ENCODE measurements around the gene IFI27.
"Not testable (repeated sequence)": the region's sequence is repeated elsewhere in the genome, so short reads cannot be mapped to it uniquely, and the experiment has no call there.

Gene IFI27

GRCh38 chr14:94110552-94111181 is at the start of gene IFI27:
Gene IFI27 (plus strand): TSS chr14:94110736.
- FAIRE-seq, result no peak

GRCh38 chr14:94062344-94062940 is 48.1 kb upstream of the IFI27 start:
- no peak for FAIRE-seq

DNA sequence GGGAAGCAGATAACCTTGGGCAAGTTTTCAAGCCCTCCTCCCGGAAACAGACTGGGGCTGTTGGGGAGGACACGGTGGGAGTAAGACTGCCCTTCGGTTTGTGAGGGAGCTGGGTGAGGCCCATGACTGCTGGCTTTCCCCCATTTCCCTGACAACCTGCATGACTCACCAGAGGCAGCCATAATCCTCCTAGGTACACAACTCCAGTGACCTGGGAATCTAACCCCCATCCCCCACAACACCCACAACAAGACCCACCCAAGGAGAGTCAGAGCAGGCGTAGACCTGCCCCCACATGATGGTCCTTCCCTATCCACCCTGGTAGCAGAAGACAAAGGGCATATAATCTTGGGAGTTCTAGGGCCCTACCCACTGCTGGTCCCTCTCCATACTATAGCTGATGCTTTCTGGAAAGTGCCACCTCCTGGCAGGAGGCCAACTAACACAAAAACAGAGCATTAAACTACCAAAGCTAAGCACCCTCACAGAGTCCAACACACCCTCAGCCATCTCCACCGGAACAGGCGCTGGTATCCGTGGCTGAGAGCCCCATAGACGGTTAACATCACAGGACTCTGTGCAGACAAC is 44.4 kb upstream of the IFI27 start:
- no peak for FAIRE-seq

DNA sequence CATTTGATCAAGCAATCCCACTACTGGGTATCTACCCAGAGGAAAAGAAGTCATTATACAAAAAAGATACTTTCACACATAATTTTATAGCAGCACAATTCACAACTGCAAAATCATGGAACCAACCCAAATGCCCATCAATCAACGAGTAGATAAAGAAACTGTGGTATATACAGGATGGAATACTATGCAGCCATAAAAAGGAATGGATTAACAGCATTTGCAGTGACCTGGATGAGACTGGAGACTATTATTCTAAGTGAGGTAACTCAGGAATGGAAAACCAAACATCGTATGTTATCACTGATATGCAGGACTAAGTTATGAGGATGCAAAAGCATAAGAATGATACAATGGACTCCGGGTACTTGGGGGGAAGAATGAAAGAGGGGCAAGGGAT is 38.5 kb upstream of the IFI27 start:
- FAIRE-seq, result not testable (repeated sequence)

DNA sequence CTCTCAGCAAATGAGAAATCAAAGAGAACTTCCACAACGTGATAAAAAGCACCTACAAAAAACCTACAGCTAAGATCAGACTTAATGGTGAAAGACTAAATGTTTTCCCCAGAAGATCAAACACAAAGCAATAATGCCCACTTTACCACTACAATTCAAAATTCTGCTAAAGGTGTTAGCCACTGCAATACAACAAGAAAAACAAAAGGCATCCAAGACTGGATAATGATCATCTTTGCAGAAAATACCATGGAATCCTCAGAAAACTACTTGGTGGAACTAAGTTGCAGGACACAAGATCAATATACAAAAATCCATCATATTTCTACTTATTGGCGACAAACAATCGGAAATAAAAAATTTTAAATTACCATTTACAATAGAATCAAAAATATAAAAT is 36.0 kb upstream of the IFI27 start:
- no peak for FAIRE-seq

DNA sequence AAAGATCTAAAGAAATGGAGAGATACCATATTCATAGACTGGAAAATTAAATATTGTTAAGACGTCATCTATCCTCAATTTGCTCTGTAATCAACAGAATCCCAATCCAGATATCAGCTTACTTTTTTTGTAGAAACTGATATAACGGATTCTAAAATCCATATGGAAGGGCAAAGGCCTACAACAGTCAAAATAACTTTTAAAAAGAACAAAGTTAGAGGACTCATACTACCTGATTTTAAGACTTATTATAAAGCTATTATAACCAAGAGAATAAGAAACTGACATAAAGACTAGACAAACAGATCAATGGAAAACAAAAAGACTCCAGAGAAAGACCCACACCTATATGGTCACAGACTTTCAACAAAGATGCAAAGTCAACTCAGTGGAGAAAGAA is 35.5 kb upstream of the IFI27 start:
- no peak for FAIRE-seq

GRCh38 chr14:94077111-94077821 is 33.3 kb upstream of the IFI27 start:
- FAIRE-seq, result no peak

DNA sequence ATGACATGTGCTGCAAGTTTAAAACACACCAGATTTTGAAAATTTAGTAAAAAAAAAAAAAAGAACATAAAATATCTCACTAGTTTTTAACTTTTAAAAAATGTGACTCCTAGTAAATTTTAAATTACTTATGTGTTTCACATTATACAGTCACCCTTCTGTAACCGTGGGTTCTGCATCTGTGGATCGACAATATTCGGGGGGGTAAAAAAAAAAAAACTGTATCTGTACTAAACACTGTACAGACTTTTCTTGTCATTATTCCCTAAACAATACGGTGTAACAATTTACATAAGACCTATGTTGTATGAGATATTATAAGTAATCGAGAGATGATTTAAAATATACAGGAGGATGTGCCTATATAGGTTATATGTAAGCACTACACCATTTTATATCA is 32.7 kb upstream of the IFI27 start:
- no peak for FAIRE-seq

DNA sequence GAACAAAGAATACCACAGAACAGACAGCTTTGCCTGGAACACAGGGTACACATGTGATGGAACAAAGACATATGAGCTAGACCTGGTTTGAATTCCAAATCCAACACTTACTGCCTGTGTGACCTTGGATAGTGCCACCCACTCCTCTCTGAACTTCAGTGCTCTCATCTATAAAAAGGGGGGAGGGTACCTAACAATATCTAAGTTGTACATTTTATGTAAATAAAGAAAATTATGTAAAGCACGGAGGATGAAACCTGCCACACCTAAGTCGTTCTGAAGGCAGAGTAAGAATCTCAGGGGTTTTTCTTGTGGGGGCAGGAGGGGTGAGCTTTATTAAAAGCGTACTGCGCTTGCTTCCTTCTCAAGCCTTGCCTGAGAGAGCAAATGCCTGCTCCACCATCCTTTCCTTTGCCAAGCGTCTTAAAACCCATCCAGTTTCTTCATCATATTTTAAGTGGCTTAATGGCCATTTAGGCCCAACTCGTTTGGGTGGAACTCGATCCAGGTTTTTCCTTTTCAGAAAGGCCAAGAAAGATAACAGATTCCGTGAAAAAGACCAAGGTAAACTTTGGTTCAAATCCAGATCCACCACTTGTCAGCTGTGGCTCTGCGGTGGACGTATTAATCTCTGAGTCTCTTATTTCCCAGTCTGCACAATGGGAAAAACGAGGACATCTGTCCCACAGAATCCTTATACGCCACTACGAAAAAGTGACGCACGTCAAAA is 30.5 kb upstream of the IFI27 start:
- FAIRE-seq, result no peak

DNA sequence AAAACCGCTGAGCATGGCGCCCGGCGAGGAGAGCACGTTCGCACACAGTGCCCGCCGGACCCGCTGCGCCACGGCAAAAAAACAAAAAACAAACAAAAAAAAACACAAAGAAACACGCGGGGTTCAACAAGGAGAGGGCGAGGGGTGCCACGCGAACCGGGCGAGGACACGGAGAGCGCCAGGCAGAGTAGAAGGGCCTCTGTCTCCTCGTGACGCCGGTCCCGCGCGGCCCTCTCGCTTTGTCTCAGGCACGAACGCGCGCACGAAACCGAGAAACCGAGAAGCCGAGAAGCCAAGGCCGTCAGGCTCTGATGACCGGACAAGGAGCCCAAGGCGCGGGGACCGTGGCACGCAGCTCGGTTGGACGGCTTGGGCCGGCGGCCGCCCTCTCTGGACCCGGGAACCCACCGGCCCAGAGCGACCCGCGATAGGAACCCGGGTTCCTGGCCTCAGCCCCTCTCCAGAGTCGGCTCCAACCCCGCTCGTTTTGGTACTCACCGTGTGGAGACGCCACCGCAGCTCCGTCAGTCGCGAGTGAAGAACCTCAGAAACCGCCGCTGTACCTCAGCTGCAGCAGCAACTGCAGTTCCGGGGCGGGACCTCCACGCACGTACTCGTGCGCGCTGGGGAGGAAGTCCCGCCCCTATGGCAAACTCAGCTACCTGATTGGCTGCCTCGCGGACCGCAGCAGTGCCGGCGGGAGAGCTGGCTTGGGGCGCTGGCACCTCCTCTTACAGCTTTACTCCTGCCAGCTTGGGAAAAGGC is 29.7 kb upstream of the IFI27 start, which contains the start of the genes DDX24 and IFI27L1:
Gene DDX24 (minus strand): TSS at position 582 of the 765 bp plus-strand sequence. CDS start 1,460 bp downstream, outside the sequence.
Gene IFI27L1 (plus strand): TSS at position 690 of the 765 bp plus-strand sequence. CDS start 15,628 bp downstream, outside the sequence.
- peak; percentile 94 for FAIRE-seq

DNA sequence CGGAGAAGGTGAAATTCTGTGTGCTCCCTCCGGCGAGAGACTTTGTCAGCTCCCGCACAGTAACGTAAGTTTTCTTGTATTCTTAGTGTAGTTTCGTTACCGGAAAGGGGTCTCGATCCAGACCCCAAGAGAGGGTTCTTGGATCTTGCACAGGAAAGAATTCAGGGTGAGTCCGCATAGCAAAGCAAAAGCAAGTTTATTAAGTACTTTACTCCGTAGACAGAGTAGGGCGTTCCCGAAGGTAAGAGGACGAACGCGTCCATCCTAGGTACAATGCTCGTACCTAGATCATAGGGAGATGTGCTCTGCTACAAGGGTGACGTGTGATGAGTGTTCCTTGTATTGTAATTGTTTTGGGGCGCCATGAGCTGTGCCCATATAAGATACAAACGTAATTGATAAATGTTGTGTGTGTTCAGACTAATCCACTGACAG is 29.1 kb upstream of the IFI27 start:
- no peak for FAIRE-seq

DNA sequence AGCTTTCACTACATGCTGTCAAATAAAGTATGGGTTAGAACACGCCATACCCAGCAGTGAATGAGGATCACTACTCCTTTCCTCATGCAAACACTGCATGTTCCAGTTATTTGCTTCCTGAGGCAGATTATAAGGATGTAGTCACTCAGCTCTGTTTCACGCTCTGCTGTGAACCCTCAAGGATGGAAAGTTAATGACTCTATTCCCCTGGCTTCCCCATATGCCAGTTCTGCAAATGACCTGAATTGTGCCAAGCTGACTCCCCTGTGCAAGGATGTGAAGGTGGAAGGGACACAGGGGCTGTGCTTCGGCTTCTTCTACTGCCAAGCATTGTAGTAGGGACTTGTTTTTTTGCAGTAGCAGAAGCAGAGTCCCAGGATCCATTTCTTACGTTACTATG is 22.6 kb upstream of the IFI27 start:
- no peak for FAIRE-seq

DNA sequence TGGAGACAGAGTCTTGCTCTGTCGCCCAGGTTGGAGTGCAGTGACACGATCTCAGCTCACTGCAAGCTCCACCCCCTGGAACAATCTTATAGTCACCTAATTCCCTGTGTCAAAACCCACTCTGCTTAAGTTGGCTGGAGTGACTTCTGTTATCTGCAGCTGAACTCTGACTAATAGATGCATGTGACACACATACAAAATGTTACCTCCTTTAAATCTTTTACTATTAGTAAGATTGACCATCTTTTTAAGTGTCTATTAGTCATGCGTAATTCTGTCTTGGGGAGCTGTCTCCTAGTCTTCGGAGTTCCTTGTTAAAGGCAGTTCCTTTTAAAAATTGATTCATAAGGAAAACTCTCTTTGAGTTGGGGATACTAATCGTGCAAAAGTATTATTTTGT is 22.0 kb upstream of the IFI27 start:
- FAIRE-seq, result no peak

DNA sequence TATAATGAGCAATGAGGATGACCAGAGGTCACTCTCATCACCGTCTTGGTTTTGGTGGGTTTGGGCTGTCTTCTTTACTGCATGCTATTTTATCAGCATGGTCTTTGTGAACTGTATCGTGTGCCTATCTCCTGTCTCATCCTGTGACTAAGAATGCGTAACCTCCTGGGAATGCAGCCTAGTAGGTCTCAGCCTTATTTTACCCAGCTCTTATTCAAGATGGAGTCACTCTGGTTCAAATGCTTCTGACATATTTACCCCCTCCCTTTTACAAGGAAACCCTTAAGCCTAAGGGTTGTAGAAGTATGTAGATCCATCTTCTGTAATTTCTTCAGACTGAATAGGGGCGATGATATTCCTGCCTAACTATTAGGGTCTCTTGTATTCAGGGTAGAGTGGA is 21.1 kb upstream of the IFI27 start:
- FAIRE-seq, result no peak

GRCh38 chr14:94093418-94093817 is 17.1 kb upstream of the IFI27 start:
- no peak for FAIRE-seq

DNA sequence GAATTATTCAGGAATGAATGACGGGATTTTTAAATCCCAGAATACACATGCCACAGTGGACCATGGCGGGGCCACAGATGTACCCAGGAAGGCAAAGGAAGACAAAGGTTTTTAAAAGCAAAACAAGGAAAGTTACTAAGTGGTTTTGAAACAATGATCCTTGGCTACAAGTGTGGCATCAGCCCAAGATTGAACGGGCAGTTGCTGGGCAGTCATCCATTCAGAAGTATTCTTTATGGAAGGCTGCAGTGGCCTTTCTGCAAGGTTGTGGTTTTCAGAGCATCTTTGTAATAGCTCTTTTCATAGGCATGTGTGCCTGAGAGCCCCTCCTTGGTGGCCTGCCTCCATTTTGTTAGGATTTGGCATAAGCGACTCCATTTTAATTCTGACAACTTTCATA is 13.4 kb upstream of the IFI27 start:
- no peak for FAIRE-seq

DNA sequence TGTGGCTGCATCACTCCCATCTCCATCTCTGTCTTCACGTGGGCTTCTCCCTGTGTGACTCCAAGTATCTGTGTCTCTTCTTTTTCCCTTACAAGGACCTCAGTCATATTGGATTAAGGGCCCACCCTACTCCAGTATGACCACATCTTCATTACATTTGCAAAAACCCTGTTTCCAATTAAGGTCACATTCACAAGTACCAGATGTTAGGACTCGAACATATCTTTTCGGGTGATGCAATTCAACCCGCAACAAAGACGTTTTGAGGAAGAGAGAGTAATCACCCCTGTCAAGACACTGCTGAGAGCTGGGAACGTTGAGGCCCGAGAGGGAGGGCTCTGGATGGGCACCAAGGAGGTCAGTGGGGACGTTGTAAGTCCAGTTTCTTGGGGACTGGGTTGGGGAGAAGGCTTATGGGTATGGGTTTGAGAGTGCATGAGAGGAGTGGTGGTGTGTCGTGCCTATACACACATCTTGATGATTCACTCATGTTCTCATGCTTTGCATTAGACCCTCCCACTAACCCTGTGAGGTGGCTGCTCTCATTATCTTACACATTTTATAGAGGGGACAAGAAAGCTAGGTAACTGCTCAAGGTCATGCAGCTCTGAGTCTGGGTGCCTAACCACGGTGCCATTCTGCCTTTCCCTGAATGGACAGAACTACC is 12.1 kb upstream of the IFI27 start:
- FAIRE-seq, result no peak

- FAIRE-seq, result no peak
These were observed 11.5 kb upstream of the IFI27 start for GRCh38 chr14:94099006-94099405.

- FAIRE-seq, result no peak
These were observed 9.7 kb upstream of the IFI27 start for GRCh38 chr14:94100847-94101246.

DNA sequence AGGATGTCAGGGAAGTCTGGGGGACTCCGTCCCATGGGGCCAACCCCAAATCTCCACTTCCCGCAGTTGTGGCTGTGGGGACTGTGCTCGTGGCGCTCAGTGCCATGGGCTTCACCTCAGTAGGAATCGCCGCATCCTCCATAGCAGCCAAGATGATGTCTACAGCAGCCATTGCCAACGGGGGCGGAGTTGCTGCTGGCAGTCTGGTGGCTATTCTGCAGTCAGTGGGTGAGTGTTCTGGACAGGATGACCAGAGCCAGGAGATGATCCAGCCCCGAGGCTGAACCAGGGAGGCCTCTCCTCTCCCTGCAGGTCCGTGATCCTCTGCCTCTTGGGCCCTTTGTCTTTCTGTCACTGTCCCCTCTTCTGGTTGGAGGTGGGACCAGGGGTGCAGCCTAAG is 8.8 kb upstream of the IFI27 start:
- FAIRE-seq, result no peak

DNA sequence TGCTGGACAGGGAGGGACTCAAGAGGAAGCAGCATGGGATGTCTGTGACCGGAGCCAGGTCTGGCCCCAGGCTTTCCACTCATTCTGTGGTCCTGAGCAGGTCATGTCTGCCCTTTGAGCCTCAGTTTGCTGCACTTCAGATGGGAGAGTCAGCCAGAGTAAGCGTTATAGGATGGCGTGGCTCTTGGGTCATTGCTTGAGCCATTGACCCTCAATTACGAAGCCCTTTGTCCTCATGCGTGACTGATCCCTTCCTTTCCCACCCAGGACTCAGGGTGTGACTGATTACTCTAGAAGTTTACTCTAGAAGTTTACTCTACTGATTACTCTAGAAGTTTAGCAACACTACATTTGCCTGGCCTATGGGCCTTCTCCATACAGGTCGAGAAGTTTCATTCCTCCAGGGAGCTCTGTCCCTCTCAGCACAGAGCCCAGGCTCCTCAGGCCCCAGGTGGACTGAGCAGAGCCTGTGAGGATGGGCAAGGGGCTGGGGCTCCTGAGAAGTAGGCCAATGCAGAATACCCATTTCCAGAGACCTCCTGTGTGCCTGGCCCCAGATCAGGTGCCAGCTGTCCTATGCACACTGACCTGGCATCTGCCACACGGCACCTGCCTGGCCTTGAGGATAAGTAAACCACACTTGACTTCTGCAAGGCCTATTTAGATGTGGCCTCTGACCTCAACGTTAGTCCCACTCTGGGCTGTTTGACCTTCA is 7.6 kb upstream of the IFI27 start:
- FAIRE-seq, result no peak

Data from G401.6 (cell line).